Stimulated activated CD4-positive, alpha-beta T cell treated with anti-CD3 and anti-CD28 coated beads, Interleukin-4, amount 100 ng/mL, for 4 hours (primary cell): ENCODE measurements around the gene YIF1B.
"Not testable (repeated sequence)": the region's sequence is repeated elsewhere in the genome, so short reads cannot be mapped to it uniquely, and the experiment has no call there.

Experiments used
- DNase-seq, 2 experiments: peaks; one replicate each; pipeline ENCODE4 v3.0.0-alpha.2; 2020

The YIF1B gene, protein sequence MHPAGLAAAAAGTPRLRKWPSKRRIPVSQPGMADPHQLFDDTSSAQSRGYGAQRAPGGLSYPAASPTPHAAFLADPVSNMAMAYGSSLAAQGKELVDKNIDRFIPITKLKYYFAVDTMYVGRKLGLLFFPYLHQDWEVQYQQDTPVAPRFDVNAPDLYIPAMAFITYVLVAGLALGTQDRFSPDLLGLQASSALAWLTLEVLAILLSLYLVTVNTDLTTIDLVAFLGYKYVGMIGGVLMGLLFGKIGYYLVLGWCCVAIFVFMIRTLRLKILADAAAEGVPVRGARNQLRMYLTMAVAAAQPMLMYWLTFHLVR

DNA sequence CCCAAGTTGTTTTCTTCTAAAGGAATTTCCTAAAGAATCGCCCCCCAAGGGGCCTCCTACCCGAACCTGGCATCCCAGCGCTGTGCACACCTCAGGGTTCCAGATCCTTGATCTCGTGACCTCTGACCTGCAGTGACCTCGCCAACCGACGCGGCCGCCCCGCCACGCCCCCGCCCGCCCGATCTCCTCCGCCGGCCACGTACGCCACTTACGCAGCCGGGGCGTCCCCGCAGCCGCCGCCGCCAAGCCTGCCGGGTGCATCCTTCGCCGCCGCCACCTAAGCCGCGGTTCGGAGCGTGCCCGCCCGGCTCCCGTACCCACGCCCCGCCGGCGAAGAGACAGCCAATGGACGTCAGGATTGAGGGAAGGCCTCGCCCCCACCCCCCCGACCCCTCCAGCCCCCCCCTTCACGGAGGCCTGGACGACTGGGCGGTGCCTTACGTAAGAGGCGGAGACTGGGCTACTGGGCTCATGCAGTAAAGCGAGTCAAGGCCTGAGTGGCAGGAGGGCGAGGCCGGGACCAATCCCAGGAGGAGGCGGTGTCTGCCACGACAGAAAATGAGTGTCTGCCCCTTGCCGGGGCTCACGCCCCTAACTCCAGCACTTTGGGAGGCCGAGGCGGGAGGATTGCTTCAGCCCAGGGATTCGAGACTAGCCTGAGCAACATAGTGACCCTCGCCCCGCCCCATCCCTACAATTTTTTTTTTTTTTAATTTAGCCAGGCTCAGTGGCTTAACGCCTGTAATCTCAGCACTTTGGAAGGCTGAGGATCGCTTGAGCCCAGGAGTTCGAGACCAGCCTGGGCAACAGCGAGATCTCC, at the start of gene YIF1B:
Gene YIF1B (minus strand): TSS at position 291 of the 820 bp plus-strand sequence. CDS start 30 bp downstream, at position 261.
- peak; percentile 92 to 93 for DNase-seq

GRCh38 chr19:38362946-38363688, 47.4 kb upstream of the YIF1B start:
- DNase-seq = not testable (repeated sequence)

GRCh38 chr19:38362076-38362945, 46.6 kb upstream of the YIF1B start:
- peak; percentile 52 to 69 for DNase-seq

GRCh38 chr19:38361633-38362075, 45.9 kb upstream of the YIF1B start:
- DNase-seq = peak; percentile 44 to 64

GRCh38 chr19:38360839-38361631, 45.3 kb upstream of the YIF1B start:
- no peak for DNase-seq

DNA sequence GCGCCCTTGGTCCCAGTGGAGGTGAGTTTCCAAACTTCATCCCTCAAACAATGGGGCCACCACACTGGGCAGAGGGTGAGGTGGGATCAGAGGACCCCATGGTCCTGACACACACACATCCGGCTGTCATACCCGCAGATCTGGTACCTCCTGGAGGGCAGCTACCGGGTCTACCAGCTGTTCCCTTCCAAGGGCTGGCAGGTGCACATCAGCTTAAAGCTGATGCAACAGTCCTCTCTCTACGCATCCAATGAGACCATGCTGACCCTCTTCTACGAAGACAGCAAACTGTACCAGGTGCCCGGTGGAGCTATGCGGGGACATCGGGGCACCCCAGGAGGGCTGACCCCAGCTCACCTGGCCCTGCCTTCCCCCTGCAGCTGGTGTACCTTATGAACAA, 44.6 kb upstream of the YIF1B start:
- DNase-seq = no peak

DNA sequence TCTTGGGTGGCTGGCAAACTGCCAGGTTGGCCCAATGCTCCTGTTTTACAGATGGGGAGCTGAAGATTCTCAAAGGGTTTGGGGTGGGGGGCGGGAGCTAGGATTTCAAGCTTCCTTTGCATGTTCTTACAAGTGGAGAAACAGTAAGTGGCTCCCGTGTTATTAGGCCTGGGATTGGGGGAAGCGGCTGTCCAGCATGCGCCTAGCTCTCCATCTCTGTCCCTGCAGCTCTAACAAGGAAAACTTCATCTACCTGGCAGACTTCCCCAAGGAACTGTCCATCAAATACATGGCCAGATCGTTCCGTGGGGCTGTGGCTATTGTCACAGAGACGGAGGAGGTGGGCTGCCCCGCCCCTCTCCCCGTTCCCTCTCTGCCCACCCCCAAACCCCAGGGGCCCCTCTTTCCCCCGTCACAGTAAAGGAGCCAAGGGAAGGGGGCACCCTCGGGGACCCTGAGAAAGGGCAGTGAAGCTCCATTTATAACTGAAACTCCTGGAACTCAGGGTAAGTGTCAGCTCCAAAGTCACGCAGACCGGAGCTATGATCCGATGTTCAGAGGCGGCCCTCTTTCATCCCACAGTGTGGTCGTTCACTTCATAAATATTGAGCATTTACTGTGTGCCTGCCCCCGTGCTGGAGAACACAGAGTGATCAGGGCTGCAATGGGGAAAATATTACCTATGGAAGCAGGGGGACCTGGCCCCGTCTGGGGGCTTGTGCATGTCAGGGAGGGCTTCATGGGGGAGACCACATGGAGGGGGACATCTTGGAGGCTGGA, 43.7 kb upstream of the YIF1B start:
- no peak for DNase-seq

- no peak for DNase-seq
These were observed 42.3 kb upstream of the YIF1B start for GRCh38 chr19:38358071-38358470.

GRCh38 chr19:38355728-38356725, 40.3 kb upstream of the YIF1B start:
- DNase-seq = no peak

- DNase-seq = no peak
These were observed 36.9 kb upstream of the YIF1B start for GRCh38 chr19:38352611-38353010.

DNA sequence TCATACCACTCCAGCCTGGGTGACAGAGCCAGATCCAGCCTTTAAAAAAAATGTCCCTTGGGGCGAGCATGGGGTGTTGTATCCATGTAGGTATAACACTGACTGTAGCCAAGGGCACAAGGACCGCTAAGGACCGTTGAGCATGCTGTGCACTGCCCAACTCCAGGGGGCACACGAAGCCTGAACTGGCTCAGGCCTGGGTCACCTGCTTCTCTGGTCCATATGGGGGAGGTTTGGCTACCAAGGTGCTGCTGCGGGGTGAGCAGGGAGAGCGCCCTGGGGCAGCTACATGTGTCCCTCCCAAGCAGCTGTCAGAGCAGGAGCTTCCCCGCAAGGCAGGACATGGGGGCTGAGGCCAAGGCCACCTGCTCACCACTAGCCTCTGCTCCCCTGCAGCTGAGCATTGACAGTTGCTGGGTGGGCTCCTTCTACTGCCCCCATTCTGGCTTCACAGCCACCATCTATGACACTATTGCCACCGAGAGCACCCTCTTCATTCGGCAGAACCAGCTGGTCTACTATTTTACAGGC, 36.2 kb upstream of the YIF1B start:
- DNase-seq = no peak

- no peak for DNase-seq
These were observed 35.1 kb upstream of the YIF1B start for GRCh38 chr19:38350883-38351282.

GRCh38 chr19:38346837-38347236, 31.1 kb upstream of the YIF1B start:
- DNase-seq = no peak

- DNase-seq = no peak
These were observed 25.2 kb upstream of the YIF1B start for GRCh38 chr19:38340927-38341326.

- DNase-seq = not testable (repeated sequence)
These were observed 23.3 kb upstream of the YIF1B start for GRCh38 chr19:38339011-38339410.

DNA sequence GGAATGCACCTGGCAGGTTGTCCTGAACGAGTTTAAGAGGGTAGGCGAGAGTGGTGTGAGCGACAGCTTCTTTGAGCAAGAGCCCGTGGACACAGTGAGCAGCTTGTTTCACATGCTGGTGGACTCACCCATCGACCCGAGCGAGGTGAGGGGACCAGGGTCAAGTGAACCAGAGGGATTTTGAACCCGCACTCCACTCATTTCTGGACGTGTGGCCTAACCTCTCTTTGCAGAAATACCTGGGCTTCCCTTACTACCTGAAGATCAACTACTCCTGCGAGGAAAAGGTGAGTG, 21.6 kb upstream of the YIF1B start:
- no peak for DNase-seq

- DNase-seq = peak; percentile 92 to 96
These were observed 21.1 kb upstream of the YIF1B start for GRCh38 chr19:38336638-38337359.

- peak; percentile 92 to 94 for DNase-seq
These were observed 20.3 kb upstream of the YIF1B start for GRCh38 chr19:38335949-38336637.
